Spleen (tissue), 11 donors: Measurements from ENCODE around the gene DPY30. TPM values are rescaled to one million over a fixed set of nuclear protein-coding genes. Genes with fewer than 3 reads are reported as not detected.

Source experiments
- DNase-seq: peaks from one replicate; pipeline ENCODE4 v3.0.0-alpha.2; 2020
- H3K27ac ChIP-seq, 8 donors: fragments of 200-600 bp; sonication (generic) in 7 of 8; 1 replicate in 4 of 8; 2 replicates in 4 of 8; pipeline versions ENCODE4 v1.5.0 to v1.8.0; 2016 to 2021; ENCODE audit warnings: inconsistent platforms in 4 of 8, mild to moderate bottlenecking in 4 of 8, moderate library complexity in 1 of 8
- H3K27me3 ChIP-seq, 7 donors: fragments of 200-600 bp; sonication (generic) in 6 of 7; replicated peaks in 1 of 7; 1 replicate in 4 of 7; 2 replicates in 3 of 7; pipeline versions ENCODE4 v1.5.0 to v1.8.0; 2016 to 2021; ENCODE audit warnings: inconsistent platforms in 3 of 7, mild to moderate bottlenecking in 1 of 7
- H3K36me3 ChIP-seq, 6 donors: fragments of 200-600 bp; sonication (generic) in 5 of 6; 1 replicate in 4 of 6; 2 replicates in 2 of 6; pipeline versions ENCODE4 v1.5.0 to v1.8.0; 2016 to 2021; ENCODE audit warnings: inconsistent platforms in 2 of 6
- H3K4me1 ChIP-seq, 6 donors: fragments of 200-600 bp; sonication (generic) in 5 of 6; 1 replicate in 3 of 6; 2 replicates in 3 of 6; pipeline versions ENCODE4 v1.5.0 to v1.8.0; 2016 to 2021; ENCODE audit warnings: inconsistent platforms in 3 of 6
- H3K4me3 ChIP-seq, 8 donors: fragments of 200-600 bp; sonication (generic) in 7 of 8; 1 replicate in 4 of 8; 2 replicates in 4 of 8; pipeline versions ENCODE4 v1.5.0 to v1.8.0; 2016 to 2021; ENCODE audit warnings: inconsistent platforms in 4 of 8, mild to moderate bottlenecking in 4 of 8, moderate library complexity in 2 of 8
- H3K9me3 ChIP-seq, 8 donors: fragments of 200-600 bp; sonication (generic) in 7 of 8; 1 replicate in 4 of 8; 2 replicates in 4 of 8; pipeline versions ENCODE4 v1.5.0 to v1.8.0; 2016 to 2021; ENCODE audit warnings: inconsistent platforms in 4 of 8
- POLR2A ChIP-seq, 3 donors: fragments of 450-650 bp; IDR thresholded peaks; one replicate each; pipeline ENCODE4 v1.5.1; 2017; ENCODE audit warnings: antibody characterized with exemption in 3 of 3, mild to moderate bottlenecking in 1 of 3
- POLR2AphosphoS5 ChIP-seq, 3 donors: sonication (generic); formaldehyde crosslinking; IDR thresholded peaks; one replicate each; pipeline ENCODE4 v1.5.1; 2017; ENCODE audit warnings: antibody characterized with exemption in 3 of 3
- WGBS, 5 donors: extraction: QIAGEN DNeasy Blood & Tissue Kit in 3 of 5; methylation state at CpG; one replicate each; pipeline versions ENCODE4 v1.1.5 to v1.1.7; 2013 to 2018; 5-methylcytosine and 5-hydroxymethylcytosine counted together
- intact Hi-C: fragments of 100-400 bp; cut with DNase I; formaldehyde crosslinking; loops from one replicate; pipeline ENCODE4 v1.15.0; 2023; ENCODE audit warnings: low total_unique reads
- polyA plus RNA-seq, 3 donors: library from polyadenylated mRNA; stranded (reverse); fragments of 200-250 nt; gene quantifications; one replicate each; pipeline ENCODE4 v1.2.1, GENCODE V29; 2013
- total RNA-seq, 7 donors: library from RNA; depleted of rRNA in 3 of 7; stranded (reverse); fragments of >200 nt in 3 of 7; fragmentation: NEBNext Ultra II Directional in 4 of 7; extraction: Animal tissue kit (Norgen Biotek cat#: 25700) in 4 of 7; gene quantifications; one replicate each; pipeline versions ENCODE4 v1.1.0 to v1.2.1, GENCODE V29; 2016 to 2021
- TF ChIP-seq, protein P1 (sequence below), 11 experiments: fragments of 200-600 bp in 7 of 11; fragments of 450-650 bp in 4 of 11; sonication (generic) in 4 of 11; IDR thresholded peaks in 8 of 11; conservative IDR thresholded peaks in 3 of 11; 1 replicate in 7 of 11; 2 replicates in 4 of 11; pipeline versions ENCODE4 v1.4.0 to v1.8.0; 2016 to 2021; ENCODE audit warnings: antibody characterized with exemption in 11 of 11, inconsistent platforms in 4 of 11, mild to moderate bottlenecking in 1 of 11
- donor health status: healthy with polysubstance abuse.
- donor health status: DM: no; HTN: no; CAD: no; lungs with moderate emphysema.
- donor health status: DM: no; HTN: no; CAD: no.
- donor health status: Bipolar disorder and iron deficiency.
- donor health status: healthy.
- donor health status: DM: no; HTN: no; CAD: no.
- donor health status: DM: yes; HTN: yes; CAD: no.

The DPY30 gene
- total and polyA plus RNA-seq, 10 donors, result 31.9 to 86.4 (median 45.0) TPM

DNA sequence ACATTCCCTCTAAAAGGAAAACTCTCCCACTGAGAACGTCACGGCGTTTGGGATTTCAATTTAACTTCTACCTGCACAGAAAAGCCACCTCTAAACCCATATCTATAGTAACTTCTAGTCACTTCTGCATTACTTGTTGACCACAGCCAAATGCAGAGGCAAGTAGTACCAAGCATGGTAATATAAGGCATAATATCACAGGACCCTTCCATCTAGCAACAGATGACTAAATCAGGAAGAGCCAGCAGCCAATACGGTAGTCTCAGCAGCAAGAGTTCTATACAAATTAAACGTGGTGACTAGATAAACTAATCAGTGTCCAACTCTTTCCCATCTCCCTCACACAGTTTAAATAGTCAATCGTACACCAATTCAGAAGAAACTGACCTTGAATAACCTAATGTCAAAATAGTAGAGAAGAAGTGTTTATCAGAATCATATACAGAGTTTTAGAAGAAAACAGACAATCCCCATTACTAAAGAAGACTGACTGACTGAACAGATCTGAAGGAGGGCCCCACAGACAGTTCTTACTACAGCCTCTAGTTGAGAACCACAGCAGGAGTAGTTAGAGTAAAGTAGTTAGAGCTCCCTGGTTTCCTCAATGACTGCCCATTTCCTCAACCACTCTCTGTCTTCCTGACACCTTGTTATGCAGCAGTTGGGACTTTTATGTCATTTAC lies 58.8 kb downstream of the DPY30 start:
- Histone ChIP-seq H3K27ac (peak overlapping the region; percentile 50 to 69 (median 58)), H3K27me3 (no peaks in the 10 kb centered on the region), H3K9me3 (no peaks in the 10 kb centered on the region), H3K4me1 (peaks cover 9 to 43% (median 21%) of the 10 kb centered on the region in 6 donors), H3K36me3 (peaks cover 0 to 19% (median 1%) of the 10 kb centered on the region in 6 donors), H3K4me3 (no peak overlapping the region)
- 49 to 58% (median 53%) methylated on average over 6 of the region's 6 CpGs for WGBS, 5 donors
- TF ChIP-seq, protein P1, sequence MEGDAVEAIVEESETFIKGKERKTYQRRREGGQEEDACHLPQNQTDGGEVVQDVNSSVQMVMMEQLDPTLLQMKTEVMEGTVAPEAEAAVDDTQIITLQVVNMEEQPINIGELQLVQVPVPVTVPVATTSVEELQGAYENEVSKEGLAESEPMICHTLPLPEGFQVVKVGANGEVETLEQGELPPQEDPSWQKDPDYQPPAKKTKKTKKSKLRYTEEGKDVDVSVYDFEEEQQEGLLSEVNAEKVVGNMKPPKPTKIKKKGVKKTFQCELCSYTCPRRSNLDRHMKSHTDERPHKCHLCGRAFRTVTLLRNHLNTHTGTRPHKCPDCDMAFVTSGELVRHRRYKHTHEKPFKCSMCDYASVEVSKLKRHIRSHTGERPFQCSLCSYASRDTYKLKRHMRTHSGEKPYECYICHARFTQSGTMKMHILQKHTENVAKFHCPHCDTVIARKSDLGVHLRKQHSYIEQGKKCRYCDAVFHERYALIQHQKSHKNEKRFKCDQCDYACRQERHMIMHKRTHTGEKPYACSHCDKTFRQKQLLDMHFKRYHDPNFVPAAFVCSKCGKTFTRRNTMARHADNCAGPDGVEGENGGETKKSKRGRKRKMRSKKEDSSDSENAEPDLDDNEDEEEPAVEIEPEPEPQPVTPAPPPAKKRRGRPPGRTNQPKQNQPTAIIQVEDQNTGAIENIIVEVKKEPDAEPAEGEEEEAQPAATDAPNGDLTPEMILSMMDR (IDR thresholded peaks at IDR 0.05 in 8 of 11, conservative IDR thresholded peaks at IDR 0.05 in 3 of 11), result peak in 1 of 11 experiments; percentile 17
- TF ChIP-seq POLR2A (IDR thresholded peaks at IDR 0.05) (no peak), POLR2AphosphoS5 (IDR thresholded peaks at IDR 0.05) (no peak)
- intact Hi-C loops, result no loop called here
- no peak for DNase-seq

DNA sequence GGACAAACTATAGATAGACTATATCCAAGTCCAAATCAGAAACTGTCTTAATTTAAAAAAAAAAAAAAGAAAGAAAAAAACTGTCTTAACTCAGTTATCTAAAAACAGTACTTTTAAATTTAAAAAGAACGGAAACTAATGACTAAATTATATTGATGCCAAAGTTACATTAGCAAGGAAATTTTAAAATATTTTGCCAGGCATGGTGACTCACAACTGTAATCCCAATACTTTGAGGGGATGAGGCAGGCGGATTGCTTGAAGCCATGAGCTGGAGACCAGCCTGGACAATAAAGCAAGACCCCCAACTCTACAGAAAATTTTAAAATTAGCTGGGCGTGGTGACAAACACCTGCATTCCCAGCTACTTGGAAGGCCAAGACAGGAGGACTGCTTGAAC lies 59.6 kb downstream of the DPY30 start:
- WGBS, 5 donors, result 90 to 96% (median 95%) methylated on average over 3 of the region's 3 CpGs
- intact Hi-C loops, result no loop called here
- TF ChIP-seq POLR2A (IDR thresholded peaks at IDR 0.05), result no peak
- TF ChIP-seq, protein P1 (IDR thresholded peaks at IDR 0.05 in 8 of 11, conservative IDR thresholded peaks at IDR 0.05 in 3 of 11), result no peak
- TF ChIP-seq POLR2AphosphoS5 (IDR thresholded peaks at IDR 0.05), result no peak
- Histone ChIP-seq H3K9me3 (no peaks in the 10 kb centered on the region), H3K4me1 (peaks cover 9 to 50% (median 23%) of the 10 kb centered on the region in 6 donors), H3K27me3 (no peaks in the 10 kb centered on the region), H3K36me3 (peaks cover 0 to 19% (median 1%) of the 10 kb centered on the region in 6 donors), H3K27ac (peak overlapping the region in 1 of 8 donors; percentile 55), H3K4me3 (no peak overlapping the region)
- DNase-seq, result no peak

DNA sequence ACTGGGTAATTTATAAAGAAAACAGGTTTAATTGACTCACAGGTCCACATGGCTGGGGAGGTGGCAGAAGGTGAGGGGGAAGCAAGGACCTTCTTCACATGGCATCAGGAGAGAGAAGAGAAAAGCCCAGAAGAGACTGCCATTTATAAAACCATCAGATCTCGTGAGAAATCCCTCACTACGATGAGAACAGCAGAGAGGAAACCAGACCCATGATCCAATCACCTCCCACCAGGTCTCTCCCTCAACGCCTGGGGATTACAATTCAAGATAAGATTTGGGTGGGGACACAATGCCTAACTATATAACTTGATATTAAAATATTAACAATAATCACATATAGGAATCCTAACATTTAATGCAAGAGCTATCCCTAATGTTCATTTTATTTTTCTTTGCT lies 60.6 kb downstream of the DPY30 start:
- intact Hi-C loops, result no loop called here

DNA sequence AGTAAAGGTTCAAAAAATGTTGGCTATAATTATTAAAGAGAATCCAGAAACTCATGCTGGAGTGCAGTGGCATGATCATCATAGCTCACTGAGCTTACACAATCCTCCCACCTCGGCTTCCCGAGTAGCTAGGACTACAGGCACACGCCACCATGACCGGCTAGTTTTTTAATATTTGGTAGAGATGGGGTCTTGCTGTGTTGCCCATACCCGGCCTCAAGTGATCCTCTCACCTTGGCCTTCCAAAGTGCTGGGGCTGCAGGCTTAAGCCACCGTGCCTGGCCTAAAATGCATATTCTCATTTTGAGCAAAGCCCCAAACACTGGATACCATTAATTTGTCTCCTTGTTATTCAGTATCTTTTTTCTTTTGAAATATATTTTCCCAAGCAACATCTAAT lies 61.2 kb downstream of the DPY30 start:
- Histone ChIP-seq H3K4me1 (peaks cover 9 to 65% (median 28%) of the 10 kb centered on the region in 6 donors), H3K9me3 (no peaks in the 10 kb centered on the region), H3K4me3 (no peak overlapping the region), H3K27ac (no peak overlapping the region), H3K27me3 (no peaks in the 10 kb centered on the region), H3K36me3 (peaks cover 0 to 10% (median 1%) of the 10 kb centered on the region in 6 donors)
- no peak for TF ChIP-seq POLR2AphosphoS5 (IDR thresholded peaks at IDR 0.05)
- TF ChIP-seq POLR2A (IDR thresholded peaks at IDR 0.05), result no peak
- TF ChIP-seq, protein P1 (IDR thresholded peaks at IDR 0.05 in 8 of 11, conservative IDR thresholded peaks at IDR 0.05 in 3 of 11), result no peak
- intact Hi-C loops, result no loop called here
- DNase-seq, result no peak
- WGBS, 5 donors, result 95 to 99% (median 98%) methylated on average over 6 of the region's 6 CpGs

More for the DNA sequence above, 60.6 kb downstream of the DPY30 start:
- TF ChIP-seq, protein P1 (IDR thresholded peaks at IDR 0.05 in 8 of 11, conservative IDR thresholded peaks at IDR 0.05 in 3 of 11), result no peak
- TF ChIP-seq POLR2AphosphoS5 (IDR thresholded peaks at IDR 0.05), result no peak
- no peak for TF ChIP-seq POLR2A (IDR thresholded peaks at IDR 0.05)
- DNase-seq, result no peak
- Histone ChIP-seq H3K4me3 (no peak overlapping the region), H3K27me3 (no peaks in the 10 kb centered on the region), H3K4me1 (peaks cover 9 to 59% (median 24%) of the 10 kb centered on the region in 6 donors), H3K36me3 (peaks cover 0 to 15% (median 1%) of the 10 kb centered on the region in 6 donors), H3K27ac (no peak overlapping the region), H3K9me3 (no peaks in the 10 kb centered on the region)
- WGBS, 5 donors, result 86 to 96% (median 89%) methylated on average over 3 of the region's 3 CpGs
